H9 (cell line): ENCODE measurements around the gene CTNS. TPM values are rescaled to one million over a fixed set of nuclear protein-coding genes. Genes with fewer than 3 reads are reported as not detected.

Experiments used
- DNase-seq: peaks from one replicate; pipeline ENCODE4 v3.0.0-alpha.2; 2017
- H2AFZ ChIP-seq: one replicate; pipeline ENCODE4 v1.6.1; 2013; ENCODE audit warnings: mild to moderate bottlenecking, low read length, control low read depth, moderate library complexity
- H2AK5ac ChIP-seq: 2 replicates; pipeline ENCODE4 v1.6.1; 2013; ENCODE audit warnings: low read length, control low read depth, mixed read lengths; ENCODE audit not compliant: insufficient read length
- H2BK120ac ChIP-seq: one replicate; pipeline ENCODE4 v1.6.1; 2013; ENCODE audit warnings: low read depth, mild to moderate bottlenecking, low read length, control low read depth, inconsistent platforms; ENCODE audit not compliant: poor library complexity, severe bottlenecking
- H2BK12ac ChIP-seq: 2 replicates; pipeline ENCODE4 v1.6.1; 2013; ENCODE audit warnings: low read length, control low read depth, mixed read lengths, low read depth; ENCODE audit not compliant: insufficient read length
- H2BK15ac ChIP-seq: 2 replicates; pipeline ENCODE4 v1.6.1; 2013; ENCODE audit warnings: low read depth, low read length, control low read depth
- H2BK20ac ChIP-seq: one replicate; pipeline ENCODE4 v1.6.1; 2013; ENCODE audit warnings: low read depth, mild to moderate bottlenecking, low read length, control low read depth, inconsistent platforms; ENCODE audit not compliant: poor library complexity, severe bottlenecking
- H2BK5ac ChIP-seq: 2 replicates; pipeline ENCODE4 v1.6.1; 2013; ENCODE audit warnings: low read length, control low read depth, mixed read lengths; ENCODE audit not compliant: insufficient read length
- H3K14ac ChIP-seq: 2 replicates; pipeline ENCODE4 v1.6.1; 2013; ENCODE audit warnings: low read length, control low read depth; ENCODE audit not compliant: insufficient read depth
- H3K18ac ChIP-seq: 2 replicates; pipeline ENCODE4 v1.6.1; 2013; ENCODE audit warnings: low read depth, mild to moderate bottlenecking, mixed read lengths, low read length, control low read depth; ENCODE audit not compliant: insufficient read length
- H3K23ac ChIP-seq: 2 replicates; pipeline ENCODE4 v1.6.1; 2013; ENCODE audit warnings: low read length, control low read depth, mixed read lengths, low read depth; ENCODE audit not compliant: insufficient read length
- H3K23me2 ChIP-seq: 2 replicates; pipeline ENCODE4 v1.6.1; 2013; ENCODE audit warnings: low read depth, mild to moderate bottlenecking, mixed read lengths, low read length, control low read depth; ENCODE audit not compliant: insufficient read length, poor library complexity, severe bottlenecking
- H3K27ac ChIP-seq: 2 replicates; pipeline ENCODE4 v1.5.1; 2013; ENCODE audit warnings: low read length, control low read depth, mixed read lengths, low read depth; ENCODE audit not compliant: insufficient read length
- H3K27me3 ChIP-seq: 2 replicates; pipeline ENCODE4 v1.6.1; 2013; ENCODE audit warnings: low read length, control low read depth, inconsistent platforms; ENCODE audit not compliant: insufficient read depth
- H3K4ac ChIP-seq: 2 replicates; pipeline ENCODE4 v1.6.1; 2013; ENCODE audit warnings: low read depth, mild to moderate bottlenecking, control low read depth, inconsistent platforms, low read length, moderate library complexity
- H3K4me1 ChIP-seq: 2 replicates; pipeline ENCODE4 v1.6.1; 2013; ENCODE audit warnings: low read length, control low read depth, inconsistent platforms; ENCODE audit not compliant: insufficient read depth
- H3K4me2 ChIP-seq: 2 replicates; pipeline ENCODE4 v1.6.1; 2013; ENCODE audit warnings: low read length, control low read depth, mixed read lengths; ENCODE audit not compliant: insufficient read length, insufficient read depth
- H3K56ac ChIP-seq: 2 replicates; pipeline ENCODE4 v1.6.1; 2013; ENCODE audit warnings: low read depth, mild to moderate bottlenecking, mixed read lengths, low read length, control low read depth; ENCODE audit not compliant: insufficient read length
- H3K79me1 ChIP-seq: 2 replicates; pipeline ENCODE4 v1.6.1; 2013; ENCODE audit warnings: low read depth, mild to moderate bottlenecking, moderate library complexity, low read length, control low read depth, inconsistent platforms; ENCODE audit not compliant: insufficient read depth, poor library complexity, severe bottlenecking
- H3K79me2 ChIP-seq: 2 replicates; pipeline ENCODE4 v1.6.1; 2013; ENCODE audit warnings: low read length, control low read depth, inconsistent platforms; ENCODE audit not compliant: insufficient read depth
- H3K9ac ChIP-seq: 2 replicates; pipeline ENCODE4 v1.6.1; 2013; ENCODE audit warnings: low read length, control low read depth, mixed read lengths; ENCODE audit not compliant: insufficient read length; ENCODE audit errors: extremely low read depth
- H3K9me3 ChIP-seq: one replicate; pipeline ENCODE4 v1.6.1; 2013; ENCODE audit warnings: low read depth, low read length, inconsistent platforms; ENCODE audit not compliant: control insufficient read depth
- H3T11ph ChIP-seq: one replicate; pipeline ENCODE4 v1.6.1; 2013; ENCODE audit warnings: mild to moderate bottlenecking, low read length, control low read depth, inconsistent platforms
- H4K20me1 ChIP-seq: one replicate; pipeline ENCODE4 v1.6.1; 2013; ENCODE audit not compliant: control insufficient read depth, insufficient read length, insufficient read depth
- H4K5ac ChIP-seq: 2 replicates; pipeline ENCODE4 v1.6.1; 2013; ENCODE audit warnings: low read depth, mild to moderate bottlenecking, mixed read lengths, low read length, control low read depth; ENCODE audit not compliant: insufficient read length
- H4K8ac ChIP-seq: replicated peaks from 2 replicates; pipeline ENCODE4 v1.6.1; 2013; ENCODE audit warnings: low read length, control low read depth, mixed read lengths, low read depth; ENCODE audit not compliant: insufficient read length
- H4K91ac ChIP-seq: 2 replicates; pipeline ENCODE4 v1.6.1; 2013; ENCODE audit warnings: low read depth, mild to moderate bottlenecking, moderate library complexity, mixed read lengths, low read length, control low read depth; ENCODE audit not compliant: insufficient read length
- H3K27ac Mint-ChIP-seq, 3 experiments: 2 replicates in 2 of 3; 3 replicates in 1 of 3; pipeline ENCODE4 v1.8.0; 2020 to 2021; ENCODE audit warnings: mixed read lengths in 3 of 3, mild to moderate bottlenecking in 1 of 3, moderate library complexity in 1 of 3
- H3K27me3 Mint-ChIP-seq: 2 replicates; pipeline ENCODE4 v1.8.0; 2021; ENCODE audit warnings: low read depth, mild to moderate bottlenecking, moderate library complexity, mixed read lengths
- H3K36me3 Mint-ChIP-seq, 3 experiments: 2 replicates in 2 of 3; 3 replicates in 1 of 3; pipeline ENCODE4 v1.8.0; 2020 to 2021; ENCODE audit warnings: low read depth in 3 of 3, mixed read lengths in 3 of 3; ENCODE audit not compliant: insufficient read depth in 1 of 3
- H3K4me1 Mint-ChIP-seq, 2 experiments: 2 replicates each; pipeline ENCODE4 v1.8.0; 2020; ENCODE audit warnings: mixed read lengths in 2 of 2
- H3K4me3 Mint-ChIP-seq, 2 experiments: 2 replicates in 1 of 2; 3 replicates in 1 of 2; pipeline ENCODE4 v1.8.0; 2020 to 2021; ENCODE audit warnings: mild to moderate bottlenecking in 2 of 2, mixed read lengths in 2 of 2, moderate library complexity in 1 of 2
- H3K9me3 Mint-ChIP-seq, 2 experiments: 2 replicates in 1 of 2; 3 replicates in 1 of 2; pipeline ENCODE4 v1.8.0; 2020; ENCODE audit warnings: mild to moderate bottlenecking in 2 of 2, mixed read lengths in 2 of 2, moderate library complexity in 1 of 2
- CTCF ChIP-seq: fragments of 200-600 bp; sonication (generic); conservative IDR thresholded peaks from 3 replicates; pipeline ENCODE4 v1.8.0; 2021; ENCODE audit warnings: antibody characterized with exemption, mild to moderate bottlenecking
- WGBS: extraction: QIAGEN DNeasy Blood & Tissue Kit; methylation state at CpG from one replicate; pipeline ENCODE4 v1.1.7; 2013; ENCODE audit warnings: missing lambda C conversion rate, low lambda C conversion rate, mixed read lengths; ENCODE audit not compliant: insufficient read length; ENCODE audit errors: extremely low coverage; 5-methylcytosine and 5-hydroxymethylcytosine counted together
- total RNA-seq: library from RNA; stranded (reverse); gene quantifications from 2 replicates; pipeline ENCODE4 v1.2.1, GENCODE V29; 2021

CTNS gene
- total RNA-seq, 1 experiment from 2014 or later: 12.8 TPM

GRCh38 chr17:3656755-3657587, 20.4 kb downstream of the CTNS start:
- no peaks in the 10 kb centered on the region for H3K9me3 Mint-ChIP-seq
- H3T11ph ChIP-seq: no peak overlapping the region
- peak overlapping the region in 1 of 2 experiments; percentile 29; a peak in 1 of 5 replicates for H3K4me3 Mint-ChIP-seq
- H3K79me2 ChIP-seq: no peaks in the 10 kb centered on the region
- no peak overlapping the region for H2AFZ ChIP-seq
- H3K9ac ChIP-seq: no peak overlapping the region
- H3K4me1 ChIP-seq: no peaks in the 10 kb centered on the region
- no peak overlapping the region for H2BK20ac ChIP-seq
- H4K5ac ChIP-seq: no peak overlapping the region
- no peak overlapping the region for H3K4ac ChIP-seq
- H3K18ac ChIP-seq: no peak overlapping the region
- H3K9me3 ChIP-seq: no peaks in the 10 kb centered on the region
- peak overlapping the region in 1 of 3 experiments; percentile 85; a peak in 2 of 7 replicates for H3K27ac Mint-ChIP-seq
- no peaks in the 10 kb centered on the region for H3K79me1 ChIP-seq
- H2AK5ac ChIP-seq: no peak overlapping the region
- no peak overlapping the region for H3K56ac ChIP-seq
- no CpG with 5 or more reads among the region's 16 CpGs for WGBS
- DNase-seq: peak; percentile 28
- no peaks in the 10 kb centered on the region for H3K23me2 ChIP-seq
- no peak overlapping the region for H2BK5ac ChIP-seq
- no peak overlapping the region for H3K23ac ChIP-seq
- no peaks in the 10 kb centered on the region for H4K20me1 ChIP-seq
- no peak overlapping the region for H4K91ac ChIP-seq
- no peak overlapping the region for H2BK120ac ChIP-seq
- H3K36me3 Mint-ChIP-seq: peaks cover 0 to 18% (median 0%) of the 10 kb centered on the region in 3 experiments; a peak in 4 of 7 replicates
- no peak overlapping the region for H3K27ac ChIP-seq
- peaks cover 8 to 12% of the 10 kb centered on the region in 2 experiments for H3K4me1 Mint-ChIP-seq
- no peak overlapping the region for H2BK12ac ChIP-seq
- H3K4me2 ChIP-seq: no peak overlapping the region
- no peak overlapping the region for H3K14ac ChIP-seq
- no peaks in the 10 kb centered on the region for H3K27me3 ChIP-seq
- TF ChIP-seq CTCF: no peak
- H2BK15ac ChIP-seq: no peak overlapping the region
- no peaks in the 10 kb centered on the region for H3K27me3 Mint-ChIP-seq
- no peak overlapping the region for H4K8ac ChIP-seq
